Adipocyte (in vitro differentiated cells): ENCODE data around the gene ANGEL2.
A peak's percentile ranks its signal among the peaks of the same experiment; 100 is the strongest.

Experiments used
- DNase-seq: peaks from one replicate; pipeline ENCODE4 v3.0.0-alpha.2; 2015; ENCODE audit warnings: low read depth
- H3K27me3 ChIP-seq: replicated peaks from 2 replicates; pipeline ENCODE4 v1.7.0; 2013; ENCODE audit warnings: mild to moderate bottlenecking, low read length, moderate library complexity; ENCODE audit not compliant: control insufficient read depth, insufficient read depth
- H3K36me3 ChIP-seq: 2 replicates; pipeline ENCODE4 v1.7.0; 2013; ENCODE audit warnings: low read length, mild to moderate bottlenecking, moderate library complexity; ENCODE audit not compliant: control insufficient read depth, insufficient read depth, severe bottlenecking
- H3K4me1 ChIP-seq: 2 replicates; pipeline ENCODE4 v1.7.0; 2013; ENCODE audit warnings: mild to moderate bottlenecking, low read length, moderate library complexity; ENCODE audit not compliant: control insufficient read depth, insufficient read depth
- H3K4me3 ChIP-seq: 2 replicates; pipeline ENCODE4 v1.7.0; 2013; ENCODE audit warnings: mild to moderate bottlenecking, low read length, moderate library complexity
- H3K9ac ChIP-seq: 2 replicates; pipeline ENCODE4 v1.7.0; 2013; ENCODE audit warnings: mild to moderate bottlenecking, low read length, moderate library complexity
- H3K9me3 ChIP-seq: 2 replicates; pipeline ENCODE4 v1.7.0; 2013; ENCODE audit warnings: mild to moderate bottlenecking, low read length, moderate library complexity; ENCODE audit not compliant: control insufficient read depth

Gene ANGEL2

GRCh38 chr1:212957546-212957945, 58.1 kb downstream of the ANGEL2 start:
- H3K9ac ChIP-seq: no peak overlapping the region
- H3K27me3 ChIP-seq: peaks cover 69% of the 10 kb centered on the region
- H3K36me3 ChIP-seq: no peaks in the 10 kb centered on the region
- no peak overlapping the region for H3K4me3 ChIP-seq
- no peak for DNase-seq
- peaks cover 2% of the 10 kb centered on the region for H3K4me1 ChIP-seq
- no peaks in the 10 kb centered on the region for H3K9me3 ChIP-seq

GRCh38 chr1:212955961-212956620, 59.6 kb downstream of the ANGEL2 start:
- no peak for DNase-seq
- no peaks in the 10 kb centered on the region for H3K9me3 ChIP-seq
- peaks cover 58% of the 10 kb centered on the region for H3K27me3 ChIP-seq
- H3K4me1 ChIP-seq: peaks cover 13% of the 10 kb centered on the region
- no peak overlapping the region for H3K4me3 ChIP-seq
- no peak overlapping the region for H3K9ac ChIP-seq
- H3K36me3 ChIP-seq: no peaks in the 10 kb centered on the region

DNA sequence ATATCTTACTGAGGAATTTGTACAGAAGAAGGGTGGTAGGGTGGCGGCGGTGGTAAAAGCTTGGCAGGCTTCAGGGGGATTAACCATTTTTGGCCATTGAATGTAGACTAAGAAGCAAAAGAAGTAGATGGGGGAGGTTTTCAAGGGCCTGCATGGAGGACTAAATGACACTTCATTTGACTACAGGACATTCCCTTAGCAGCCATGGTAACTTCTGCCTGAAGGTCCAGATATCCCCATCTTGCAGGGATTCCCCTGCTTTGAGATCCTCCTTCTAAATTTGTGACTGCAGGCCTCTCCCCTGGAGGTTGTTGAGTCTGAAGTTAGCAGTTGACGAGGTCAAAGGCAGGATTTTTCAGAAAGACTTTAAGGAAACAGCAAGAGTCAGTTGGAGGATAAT, 60.6 kb downstream of the ANGEL2 start:
- Histone ChIP-seq H3K27me3 (peaks cover 62% of the 10 kb centered on the region), H3K9me3 (no peaks in the 10 kb centered on the region), H3K36me3 (no peaks in the 10 kb centered on the region), H3K9ac (no peak overlapping the region), H3K4me1 (peaks cover 18% of the 10 kb centered on the region), H3K4me3 (no peak overlapping the region)
- DNase-seq: no peak

GRCh38 chr1:212954514-212954913, 61.2 kb downstream of the ANGEL2 start:
- no peaks in the 10 kb centered on the region for H3K36me3 ChIP-seq
- no peak overlapping the region for H3K9ac ChIP-seq
- no peak overlapping the region for H3K4me3 ChIP-seq
- DNase-seq: no peak
- H3K4me1 ChIP-seq: peaks cover 18% of the 10 kb centered on the region
- no peaks in the 10 kb centered on the region for H3K9me3 ChIP-seq
- peaks cover 63% of the 10 kb centered on the region for H3K27me3 ChIP-seq

DNA sequence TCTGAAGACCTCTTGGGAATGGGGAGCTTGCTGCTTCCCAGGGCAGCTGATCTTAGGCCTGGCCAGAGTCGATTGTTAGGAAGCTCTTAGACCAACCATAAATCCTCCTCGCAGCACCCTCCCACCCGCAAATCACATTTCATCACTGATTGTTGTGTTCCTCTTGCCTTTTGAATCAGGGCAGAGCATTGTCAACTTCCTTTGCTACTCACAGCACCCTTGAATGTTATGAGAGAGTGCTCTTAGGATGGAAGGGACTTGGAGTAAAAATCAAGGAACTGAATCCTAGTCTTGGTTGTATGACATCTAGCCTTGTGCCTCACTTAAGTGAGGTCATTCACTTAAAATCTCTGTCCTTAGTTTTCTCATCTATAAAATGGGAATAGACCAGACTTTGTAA, 62.3 kb downstream of the ANGEL2 start:
- Histone ChIP-seq H3K9ac (no peak overlapping the region), H3K4me1 (peaks cover 18% of the 10 kb centered on the region), H3K9me3 (peaks cover 3% of the 10 kb centered on the region), H3K27me3 (peaks cover 59% of the 10 kb centered on the region), H3K36me3 (no peaks in the 10 kb centered on the region), H3K4me3 (no peak overlapping the region)
- no peak for DNase-seq

GRCh38 chr1:212952641-212952976, 63.1 kb downstream of the ANGEL2 start:
- peaks cover 18% of the 10 kb centered on the region for H3K4me1 ChIP-seq
- peaks cover 53% of the 10 kb centered on the region for H3K27me3 ChIP-seq
- H3K9me3 ChIP-seq: peaks cover 5% of the 10 kb centered on the region
- H3K36me3 ChIP-seq: no peaks in the 10 kb centered on the region
- H3K4me3 ChIP-seq: no peak overlapping the region
- no peak overlapping the region for H3K9ac ChIP-seq
- DNase-seq: no peak

DNA sequence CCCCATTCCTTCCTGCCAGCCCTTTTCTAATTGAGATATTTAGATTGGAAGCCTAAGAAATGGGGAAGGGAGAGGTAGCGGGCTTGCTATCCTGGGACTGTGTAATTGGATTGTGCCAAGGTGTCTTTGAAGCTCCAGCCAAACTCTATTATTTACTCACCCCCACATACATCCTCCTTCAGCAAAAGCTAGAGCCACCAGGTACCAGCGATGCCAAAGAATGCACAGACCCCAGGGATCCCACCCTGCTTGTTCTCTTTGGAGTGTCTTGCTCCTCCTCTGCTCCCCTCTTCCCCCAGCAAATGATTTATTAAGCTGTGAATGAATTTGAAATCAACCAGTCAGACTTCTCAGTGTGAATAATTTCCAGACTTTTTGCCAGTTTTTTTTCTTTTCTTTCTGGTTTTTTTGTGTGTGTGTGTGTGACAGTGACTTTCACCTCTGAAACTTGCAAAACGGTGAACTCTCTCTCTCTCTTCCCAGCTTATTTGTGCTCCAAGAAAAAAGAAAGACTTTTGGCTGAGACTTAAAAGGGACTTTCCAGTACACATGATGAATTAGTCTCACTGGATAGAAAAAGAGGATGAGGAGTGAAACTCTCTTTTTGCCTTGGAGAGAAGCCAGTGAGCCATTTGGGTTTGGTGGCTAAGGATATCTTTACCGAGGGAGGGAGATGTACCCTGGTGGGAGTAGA, 63.6 kb downstream of the ANGEL2 start:
- H3K36me3 ChIP-seq: no peaks in the 10 kb centered on the region
- DNase-seq: no peak
- H3K4me1 ChIP-seq: peaks cover 18% of the 10 kb centered on the region
- no peak overlapping the region for H3K4me3 ChIP-seq
- peaks cover 5% of the 10 kb centered on the region for H3K9me3 ChIP-seq
- H3K27me3 ChIP-seq: peaks cover 53% of the 10 kb centered on the region
- no peak overlapping the region for H3K9ac ChIP-seq

DNA sequence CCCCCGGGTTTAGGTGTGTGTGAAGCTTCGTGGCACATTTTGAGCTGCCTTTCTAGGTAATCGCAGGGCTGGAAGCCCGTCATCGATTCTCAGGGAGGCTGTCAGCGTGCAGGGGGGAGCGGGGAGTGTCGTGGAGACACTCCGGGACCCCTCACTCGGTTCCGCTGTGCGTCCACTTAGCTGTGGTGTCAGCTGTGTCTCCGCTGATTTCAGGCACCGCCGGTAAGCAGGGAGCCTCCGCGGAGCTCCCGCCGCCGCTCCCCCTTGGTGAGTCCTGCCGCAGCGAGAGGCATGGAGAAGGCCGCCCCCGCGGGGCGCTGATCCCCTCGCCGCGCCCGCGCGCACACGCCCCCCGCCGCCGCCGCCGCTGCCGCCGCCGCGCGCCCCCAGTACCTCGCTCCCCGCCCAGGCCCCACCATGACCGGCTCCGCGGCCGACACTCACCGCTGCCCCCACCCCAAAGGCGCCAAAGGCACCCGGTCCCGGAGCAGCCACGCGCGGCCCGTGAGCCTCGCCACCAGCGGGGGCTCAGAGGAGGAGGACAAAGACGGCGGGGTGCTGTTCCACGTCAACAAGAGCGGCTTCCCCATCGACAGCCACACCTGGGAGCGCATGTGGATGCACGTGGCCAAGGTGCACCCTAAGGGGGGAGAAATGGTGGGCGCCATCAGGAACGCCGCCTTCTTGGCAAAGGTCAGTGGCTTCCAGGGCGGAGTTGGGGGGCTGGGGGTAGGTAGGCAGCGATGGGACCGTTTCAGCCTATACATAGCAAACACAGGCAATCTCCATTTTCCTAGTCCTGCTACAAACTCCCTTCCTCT, 64.3 kb downstream of the ANGEL2 start:
- H3K4me3 ChIP-seq: peak overlapping the region; percentile 78
- H3K9me3 ChIP-seq: peaks cover 5% of the 10 kb centered on the region
- peaks cover 18% of the 10 kb centered on the region for H3K4me1 ChIP-seq
- no peak overlapping the region for H3K9ac ChIP-seq
- peak; percentile 42 for DNase-seq
- peaks cover 53% of the 10 kb centered on the region for H3K27me3 ChIP-seq
- H3K36me3 ChIP-seq: no peaks in the 10 kb centered on the region

DNA sequence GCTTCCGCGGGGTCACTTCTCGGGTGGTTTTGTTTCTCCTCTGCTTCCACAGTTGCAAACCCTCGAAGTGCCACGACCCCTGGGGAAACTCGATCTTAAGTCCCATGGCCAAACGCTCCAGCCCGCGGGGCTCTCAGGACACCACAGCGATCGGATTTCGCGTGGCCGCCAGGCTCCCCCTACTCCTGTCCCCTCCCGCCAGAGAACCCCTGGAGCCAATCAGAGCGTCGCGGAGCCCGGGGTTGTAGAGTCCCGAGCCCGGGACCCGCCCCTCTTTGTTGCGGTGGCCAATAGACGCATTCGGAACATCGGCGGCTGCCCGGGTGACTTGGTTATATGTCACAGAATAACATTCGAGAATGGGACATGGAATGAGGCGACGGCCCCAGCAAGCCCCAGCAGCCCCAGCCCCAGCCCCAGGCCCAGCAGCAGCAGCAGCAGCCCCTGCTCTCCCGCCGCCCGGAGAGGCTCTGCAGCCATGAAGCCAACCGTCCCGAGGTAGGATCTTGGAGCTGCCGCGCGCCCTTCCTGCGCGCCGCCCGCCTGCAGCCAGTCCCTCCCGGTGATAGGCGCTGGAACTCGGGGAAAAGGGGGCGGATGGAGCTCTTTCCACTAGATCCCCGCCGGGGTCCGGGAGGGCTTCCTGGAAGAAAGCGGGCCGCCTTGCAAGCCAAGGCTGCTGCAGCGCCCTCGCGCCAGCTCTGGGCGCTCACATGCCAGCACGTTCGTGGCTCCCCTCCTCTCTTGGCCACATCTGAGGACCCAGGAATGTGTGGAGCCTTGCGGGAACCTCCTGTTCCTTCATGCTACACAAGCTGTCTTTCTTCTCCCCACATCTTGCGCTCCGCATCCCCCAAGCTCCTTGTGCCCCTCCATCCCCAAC, 65.2 kb downstream of the ANGEL2 start, which contains the start of gene VASH2:
Gene VASH2, plus strand, starts transcription at position 299 of the 883 bp plus-strand sequence. CDS start 1,002 bp downstream, outside the sequence.
- peaks cover 5% of the 10 kb centered on the region for H3K9me3 ChIP-seq
- H3K4me3 ChIP-seq: peak within 1 kb of the TSS; percentile 78
- peak; percentile 96 for DNase-seq
- no peak within 1 kb of the TSS for H3K9ac ChIP-seq
- peaks cover 49% of the 10 kb centered on the region for H3K27me3 ChIP-seq
- no peaks in the 10 kb centered on the region for H3K36me3 ChIP-seq
- peaks cover 18% of the 10 kb centered on the region for H3K4me1 ChIP-seq

GRCh38 chr1:212949771-212950170, 65.9 kb downstream of the ANGEL2 start:
- peaks cover 5% of the 10 kb centered on the region for H3K9me3 ChIP-seq
- H3K4me1 ChIP-seq: peaks cover 18% of the 10 kb centered on the region
- H3K4me3 ChIP-seq: peak overlapping the region; percentile 78
- H3K27me3 ChIP-seq: peaks cover 42% of the 10 kb centered on the region
- no peak overlapping the region for H3K9ac ChIP-seq
- no peaks in the 10 kb centered on the region for H3K36me3 ChIP-seq
- DNase-seq: no peak
